ENCODE measurements around the gene CFAP157. TPM values are rescaled to one million over a fixed set of nuclear protein-coding genes. Genes with fewer than 3 reads are reported as not detected.

CFAP157 gene
- total and polyA plus RNA-seq, 2 of the 13 experiments (the other 11 are each of a cell fraction or from before 2014, with no cell fraction given), result 0.07 TPM; not detected in 1

DNA sequence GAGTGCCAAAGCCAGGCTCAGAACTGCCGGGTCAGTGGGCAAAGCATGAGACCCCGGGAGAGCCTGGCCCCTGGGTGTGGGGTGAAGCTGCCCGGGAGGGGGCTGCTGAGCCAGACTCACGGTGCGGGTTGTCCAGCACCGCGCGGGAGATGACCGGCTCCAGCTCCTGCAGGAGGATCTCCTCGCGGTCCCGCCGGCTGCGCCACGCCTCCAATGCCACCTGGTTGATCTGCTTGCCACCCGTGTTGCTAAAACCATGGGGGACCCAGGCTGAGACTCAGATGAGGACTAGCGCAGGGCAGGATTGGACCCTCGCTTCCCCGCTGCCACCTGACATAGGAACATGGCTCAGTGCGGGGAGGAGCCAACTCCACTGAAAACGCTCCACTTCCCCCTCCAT is 25.7 kb downstream of the CFAP157 start (continued):
- TF ChIP-seq GLMP (CRISPR knock-in tag; IDR thresholded peaks at IDR 0.05; ENCODE audit: borderline replicate concordance) (no peak), ZNF3 (CRISPR knock-in tag; IDR thresholded peaks at IDR 0.05) (no peak), NKX3-1 (CRISPR knock-in tag; IDR thresholded peaks at IDR 0.05) (no peak), STAG1 (CRISPR knock-in tag; IDR thresholded peaks at IDR 0.05) (no peak), ZNF251 (CRISPR knock-in tag; IDR thresholded peaks at IDR 0.05) (no peak), PBX2 (CRISPR knock-in tag; IDR thresholded peaks at IDR 0.05) (no peak), CHD2 (IDR thresholded peaks at IDR 0.05; ENCODE audit: low read depth, low read length) (no peak)
- TF ChIP-seq, protein P1, sequence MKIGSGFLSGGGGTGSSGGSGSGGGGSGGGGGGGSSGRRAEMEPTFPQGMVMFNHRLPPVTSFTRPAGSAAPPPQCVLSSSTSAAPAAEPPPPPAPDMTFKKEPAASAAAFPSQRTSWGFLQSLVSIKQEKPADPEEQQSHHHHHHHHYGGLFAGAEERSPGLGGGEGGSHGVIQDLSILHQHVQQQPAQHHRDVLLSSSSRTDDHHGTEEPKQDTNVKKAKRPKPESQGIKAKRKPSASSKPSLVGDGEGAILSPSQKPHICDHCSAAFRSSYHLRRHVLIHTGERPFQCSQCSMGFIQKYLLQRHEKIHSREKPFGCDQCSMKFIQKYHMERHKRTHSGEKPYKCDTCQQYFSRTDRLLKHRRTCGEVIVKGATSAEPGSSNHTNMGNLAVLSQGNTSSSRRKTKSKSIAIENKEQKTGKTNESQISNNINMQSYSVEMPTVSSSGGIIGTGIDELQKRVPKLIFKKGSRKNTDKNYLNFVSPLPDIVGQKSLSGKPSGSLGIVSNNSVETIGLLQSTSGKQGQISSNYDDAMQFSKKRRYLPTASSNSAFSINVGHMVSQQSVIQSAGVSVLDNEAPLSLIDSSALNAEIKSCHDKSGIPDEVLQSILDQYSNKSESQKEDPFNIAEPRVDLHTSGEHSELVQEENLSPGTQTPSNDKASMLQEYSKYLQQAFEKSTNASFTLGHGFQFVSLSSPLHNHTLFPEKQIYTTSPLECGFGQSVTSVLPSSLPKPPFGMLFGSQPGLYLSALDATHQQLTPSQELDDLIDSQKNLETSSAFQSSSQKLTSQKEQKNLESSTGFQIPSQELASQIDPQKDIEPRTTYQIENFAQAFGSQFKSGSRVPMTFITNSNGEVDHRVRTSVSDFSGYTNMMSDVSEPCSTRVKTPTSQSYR (CRISPR knock-in tag; IDR thresholded peaks at IDR 0.05; ENCODE audit: borderline replicate concordance), result no peak
- TF ChIP-seq, protein P2, sequence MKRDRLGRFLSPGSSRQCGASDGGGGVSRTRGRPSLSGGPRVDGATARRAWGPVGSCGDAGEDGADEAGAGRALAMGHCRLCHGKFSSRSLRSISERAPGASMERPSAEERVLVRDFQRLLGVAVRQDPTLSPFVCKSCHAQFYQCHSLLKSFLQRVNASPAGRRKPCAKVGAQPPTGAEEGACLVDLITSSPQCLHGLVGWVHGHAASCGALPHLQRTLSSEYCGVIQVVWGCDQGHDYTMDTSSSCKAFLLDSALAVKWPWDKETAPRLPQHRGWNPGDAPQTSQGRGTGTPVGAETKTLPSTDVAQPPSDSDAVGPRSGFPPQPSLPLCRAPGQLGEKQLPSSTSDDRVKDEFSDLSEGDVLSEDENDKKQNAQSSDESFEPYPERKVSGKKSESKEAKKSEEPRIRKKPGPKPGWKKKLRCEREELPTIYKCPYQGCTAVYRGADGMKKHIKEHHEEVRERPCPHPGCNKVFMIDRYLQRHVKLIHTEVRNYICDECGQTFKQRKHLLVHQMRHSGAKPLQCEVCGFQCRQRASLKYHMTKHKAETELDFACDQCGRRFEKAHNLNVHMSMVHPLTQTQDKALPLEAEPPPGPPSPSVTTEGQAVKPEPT (CRISPR knock-in tag; IDR thresholded peaks at IDR 0.05; ENCODE audit: low read depth), result no peak
- TF ChIP-seq, protein P3, sequence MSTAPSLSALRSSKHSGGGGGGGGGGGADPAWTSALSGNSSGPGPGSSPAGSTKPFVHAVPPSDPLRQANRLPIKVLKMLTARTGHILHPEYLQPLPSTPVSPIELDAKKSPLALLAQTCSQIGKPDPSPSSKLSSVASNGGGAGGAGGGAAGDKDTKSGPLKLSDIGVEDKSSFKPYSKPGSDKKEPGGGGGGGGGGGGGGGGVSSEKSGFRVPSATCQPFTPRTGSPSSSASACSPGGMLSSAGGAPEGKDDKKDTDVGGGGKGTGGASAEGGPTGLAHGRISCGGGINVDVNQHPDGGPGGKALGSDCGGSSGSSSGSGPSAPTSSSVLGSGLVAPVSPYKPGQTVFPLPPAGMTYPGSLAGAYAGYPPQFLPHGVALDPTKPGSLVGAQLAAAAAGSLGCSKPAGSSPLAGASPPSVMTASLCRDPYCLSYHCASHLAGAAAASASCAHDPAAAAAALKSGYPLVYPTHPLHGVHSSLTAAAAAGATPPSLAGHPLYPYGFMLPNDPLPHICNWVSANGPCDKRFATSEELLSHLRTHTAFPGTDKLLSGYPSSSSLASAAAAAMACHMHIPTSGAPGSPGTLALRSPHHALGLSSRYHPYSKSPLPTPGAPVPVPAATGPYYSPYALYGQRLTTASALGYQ (CRISPR knock-in tag; IDR thresholded peaks at IDR 0.05), result no peak
